ENCODE measurements around the gene TEDC1.

TEDC1 gene

DNA sequence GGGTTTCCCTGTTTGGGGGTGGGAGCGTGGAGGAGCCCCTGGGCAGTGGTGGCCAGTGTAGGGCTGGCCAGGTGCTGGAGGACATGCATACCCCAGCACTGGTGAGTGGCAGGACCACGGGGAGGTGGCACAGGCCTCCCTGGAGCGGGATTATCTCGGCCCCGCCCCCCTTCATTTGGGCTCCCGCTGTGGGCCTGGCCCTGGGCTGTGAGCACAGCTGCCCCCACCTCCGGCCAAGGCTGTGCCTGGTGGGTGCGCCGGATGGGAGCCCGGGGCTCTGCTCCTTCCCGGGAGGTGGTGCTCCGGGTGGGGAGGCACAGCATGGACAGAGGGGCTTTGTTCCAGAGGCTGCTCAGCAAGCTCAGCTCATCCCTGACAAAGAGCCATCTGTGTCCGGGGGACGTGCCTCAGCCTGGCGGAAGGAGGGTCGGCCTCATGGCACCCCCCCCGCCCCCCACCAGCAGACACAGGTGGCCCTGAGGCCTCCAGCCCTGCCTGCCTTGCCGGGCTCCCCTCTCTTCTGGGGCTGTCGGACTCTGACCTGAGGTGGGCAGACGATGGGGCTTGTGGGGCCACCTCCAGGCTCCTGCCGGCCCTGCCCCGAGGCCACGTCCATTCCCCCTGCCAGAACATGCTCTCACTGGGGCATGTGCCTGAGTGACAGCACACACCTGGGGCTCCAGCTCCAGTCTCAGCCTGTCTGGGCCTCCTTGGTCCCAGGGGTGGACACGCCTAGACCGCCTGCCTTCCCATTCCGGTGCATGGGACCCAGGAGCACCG, 8.4 kb downstream of the TEDC1 start:
- H3K4me3 ChIP-seq (ENCODE audit: low read depth, low read length): no peak overlapping the region
- no peak for DNase-seq (ENCODE audit: low read depth)
- TF ChIP-seq, protein P1, sequence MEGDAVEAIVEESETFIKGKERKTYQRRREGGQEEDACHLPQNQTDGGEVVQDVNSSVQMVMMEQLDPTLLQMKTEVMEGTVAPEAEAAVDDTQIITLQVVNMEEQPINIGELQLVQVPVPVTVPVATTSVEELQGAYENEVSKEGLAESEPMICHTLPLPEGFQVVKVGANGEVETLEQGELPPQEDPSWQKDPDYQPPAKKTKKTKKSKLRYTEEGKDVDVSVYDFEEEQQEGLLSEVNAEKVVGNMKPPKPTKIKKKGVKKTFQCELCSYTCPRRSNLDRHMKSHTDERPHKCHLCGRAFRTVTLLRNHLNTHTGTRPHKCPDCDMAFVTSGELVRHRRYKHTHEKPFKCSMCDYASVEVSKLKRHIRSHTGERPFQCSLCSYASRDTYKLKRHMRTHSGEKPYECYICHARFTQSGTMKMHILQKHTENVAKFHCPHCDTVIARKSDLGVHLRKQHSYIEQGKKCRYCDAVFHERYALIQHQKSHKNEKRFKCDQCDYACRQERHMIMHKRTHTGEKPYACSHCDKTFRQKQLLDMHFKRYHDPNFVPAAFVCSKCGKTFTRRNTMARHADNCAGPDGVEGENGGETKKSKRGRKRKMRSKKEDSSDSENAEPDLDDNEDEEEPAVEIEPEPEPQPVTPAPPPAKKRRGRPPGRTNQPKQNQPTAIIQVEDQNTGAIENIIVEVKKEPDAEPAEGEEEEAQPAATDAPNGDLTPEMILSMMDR (IDR thresholded peaks at IDR 0.05; ENCODE audit: control insufficient read depth, extremely low read depth, insufficient read depth): no peak

DNA sequence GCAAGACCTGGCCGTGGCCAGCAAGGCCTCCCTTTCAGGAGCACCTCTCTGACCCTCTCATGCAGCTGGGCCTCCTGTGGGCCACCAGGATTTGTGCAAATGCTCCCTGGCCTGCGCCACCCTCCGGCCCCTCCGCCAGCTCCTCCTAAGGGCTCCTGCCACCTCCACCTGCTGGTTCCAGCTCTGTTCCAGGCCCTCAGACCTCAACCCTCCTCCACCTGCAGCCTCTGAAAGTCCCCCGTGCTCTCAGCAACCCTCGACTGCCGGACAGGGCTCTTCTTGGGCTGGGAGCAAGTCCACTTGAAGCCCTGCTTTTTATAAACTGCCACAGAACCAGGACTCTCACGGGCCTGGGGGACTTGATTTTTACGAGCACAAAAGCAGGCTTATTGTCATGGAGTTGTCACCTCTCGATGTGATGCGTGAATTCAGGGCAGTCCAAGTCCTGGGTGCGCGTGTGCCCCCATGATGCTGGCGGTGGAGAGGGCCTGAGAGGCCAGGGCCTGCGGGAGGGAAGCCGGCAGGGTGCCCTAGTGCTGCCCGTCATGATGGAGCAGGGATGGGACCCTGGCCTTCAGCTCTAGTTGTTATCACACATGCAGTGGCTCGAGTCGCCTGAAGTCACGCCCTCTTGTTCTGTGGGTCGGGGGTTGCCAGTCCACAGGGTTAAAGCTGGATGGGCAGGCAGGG, 9.1 kb downstream of the TEDC1 start:
- DNase-seq (ENCODE audit: low read depth): no peak
- TF ChIP-seq, protein P1 (IDR thresholded peaks at IDR 0.05; ENCODE audit: control insufficient read depth, extremely low read depth, insufficient read depth): no peak
- no peak overlapping the region for H3K4me3 ChIP-seq (ENCODE audit: low read depth, low read length)

DNA sequence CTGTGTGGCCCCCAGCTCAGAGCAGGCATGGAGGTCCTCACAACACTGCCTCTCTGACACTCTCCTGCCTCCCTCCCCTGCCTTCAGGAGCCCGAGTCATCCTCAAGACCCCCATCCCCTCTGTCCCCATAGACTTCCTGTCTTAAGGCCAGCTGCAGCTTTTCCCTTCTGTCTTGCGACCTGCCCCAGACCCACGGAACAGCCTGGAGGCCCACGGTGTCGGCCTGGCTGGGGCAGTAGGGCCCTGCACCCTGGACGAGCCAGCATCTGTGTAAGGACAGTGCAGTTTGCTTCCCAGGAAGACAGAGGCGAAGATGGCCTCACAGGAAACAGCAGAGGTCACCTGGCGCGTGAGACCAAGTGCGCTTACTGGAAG, 9.7 kb downstream of the TEDC1 start:
- TF ChIP-seq, protein P1 (IDR thresholded peaks at IDR 0.05; ENCODE audit: control insufficient read depth, extremely low read depth, insufficient read depth): no peak
- H3K4me3 ChIP-seq (ENCODE audit: low read depth, low read length): no peak overlapping the region
- no peak for DNase-seq (ENCODE audit: low read depth)

DNA sequence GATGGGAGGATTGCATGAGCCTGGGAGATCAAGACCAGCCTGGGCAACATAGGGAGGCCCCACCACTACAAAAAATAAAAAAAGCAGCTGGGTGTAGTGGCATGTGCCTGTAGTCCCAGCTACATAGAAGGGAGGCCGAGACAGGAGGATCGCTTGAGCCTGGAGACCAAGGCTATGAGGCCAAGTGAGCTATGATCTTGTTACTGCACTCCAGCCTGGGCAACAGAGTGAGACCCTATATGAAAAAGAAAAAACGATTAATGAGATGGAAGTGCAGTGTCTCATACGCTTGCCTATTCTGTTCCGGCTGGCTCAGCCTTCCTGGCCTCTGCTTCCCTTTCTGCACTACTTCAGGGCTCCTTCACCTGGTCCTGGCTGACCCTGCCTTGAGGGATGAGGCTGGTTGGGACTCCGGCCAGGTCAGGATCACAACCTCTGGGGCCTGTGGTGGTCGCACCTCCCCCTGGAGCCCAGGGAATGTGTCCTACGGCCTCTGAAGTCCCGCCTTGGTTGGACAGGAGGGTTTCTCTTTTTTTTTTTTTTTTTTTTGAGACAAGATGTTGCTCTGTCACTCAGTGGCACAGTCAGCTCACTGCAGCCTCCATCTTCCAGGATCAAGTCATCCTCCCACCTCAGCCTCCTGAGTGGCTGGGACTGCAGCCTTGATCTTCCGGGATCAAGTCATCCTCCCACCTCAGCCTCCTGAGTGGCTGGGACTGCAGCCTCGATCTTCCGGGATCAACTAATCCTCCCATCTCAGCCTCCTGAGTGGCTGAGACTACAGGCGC, 10.7 kb downstream of the TEDC1 start:
- DNase-seq (ENCODE audit: low read depth): no peak
- H3K4me3 ChIP-seq (ENCODE audit: low read depth, low read length): no peak overlapping the region
- TF ChIP-seq, protein P1 (IDR thresholded peaks at IDR 0.05; ENCODE audit: control insufficient read depth, extremely low read depth, insufficient read depth): no peak

DNA sequence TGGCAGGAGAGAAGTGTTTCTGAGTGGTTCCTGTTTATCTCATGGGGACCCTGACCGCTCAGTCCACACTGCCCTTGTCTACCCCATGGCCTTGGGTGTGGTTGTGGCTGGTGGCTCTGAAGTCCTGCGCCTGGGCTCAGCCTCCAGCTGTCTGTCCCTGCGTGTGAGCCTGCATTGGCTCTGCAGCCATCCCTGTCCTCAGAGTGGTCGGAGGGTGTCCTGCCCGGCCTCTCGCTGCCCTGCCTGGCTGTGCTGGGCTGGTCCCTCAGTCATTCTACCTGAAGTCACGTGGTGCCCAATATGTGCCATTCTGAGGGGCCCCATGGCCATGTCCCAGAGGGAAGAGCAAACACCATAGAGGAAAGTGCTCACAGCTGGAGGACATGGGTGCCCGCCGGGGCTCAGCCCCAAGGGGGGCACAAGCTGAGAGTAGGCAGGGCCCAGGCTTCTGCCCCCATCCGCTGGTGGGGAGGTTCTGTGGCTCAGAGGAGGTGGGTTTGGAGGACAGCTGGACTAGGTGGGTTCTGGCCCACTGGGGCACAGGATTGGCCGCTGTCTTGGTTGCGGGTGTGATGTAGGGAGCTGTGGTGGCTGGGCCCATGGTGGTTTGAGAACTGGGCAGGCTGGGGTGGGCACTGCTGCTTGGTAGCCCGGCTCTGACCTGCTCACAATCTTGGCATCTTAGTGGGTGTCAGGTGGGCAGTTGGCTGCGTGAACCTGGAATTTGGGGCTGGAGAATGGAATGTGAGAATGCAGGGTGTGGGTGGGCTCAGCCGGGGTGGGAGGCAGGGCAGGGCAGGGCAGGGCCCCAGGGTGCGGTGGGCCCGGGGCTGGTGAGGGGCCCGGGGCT, 11.6 kb downstream of the TEDC1 start:
- no peak for DNase-seq (ENCODE audit: low read depth)
- H3K4me3 ChIP-seq (ENCODE audit: low read depth, low read length): no peak overlapping the region
- TF ChIP-seq, protein P1 (IDR thresholded peaks at IDR 0.05; ENCODE audit: control insufficient read depth, extremely low read depth, insufficient read depth): no peak

DNA sequence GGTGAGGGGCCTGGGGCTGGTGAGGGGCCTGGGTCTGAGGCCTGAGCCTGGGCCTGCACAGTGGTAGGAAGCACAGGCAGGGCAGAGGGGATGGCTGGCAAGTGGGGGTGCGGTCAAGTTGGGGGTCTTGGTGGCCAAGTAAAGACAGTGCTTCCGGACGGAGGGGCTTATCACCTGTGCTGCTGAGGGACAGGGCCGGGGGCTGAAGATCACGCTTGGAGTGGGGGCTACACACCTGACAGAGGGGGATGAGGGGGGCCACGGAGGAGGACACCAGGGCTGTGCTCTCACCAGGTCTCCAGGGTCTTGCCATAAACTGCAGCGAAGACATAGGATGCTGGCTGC, 12.2 kb downstream of the TEDC1 start:
- TF ChIP-seq, protein P1 (IDR thresholded peaks at IDR 0.05; ENCODE audit: control insufficient read depth, extremely low read depth, insufficient read depth): no peak
- DNase-seq (ENCODE audit: low read depth): no peak
- no peak overlapping the region for H3K4me3 ChIP-seq (ENCODE audit: low read depth, low read length)

Measured in LNCaP clone FGC (cell line).